ENCODE data around the gene EPX.

Gene EPX

GRCh38 chr17:58239987-58240386 lies 47.5 kb downstream of the EPX start:
- no peak for TF ChIP-seq JUND (IDR thresholded peaks at IDR 0.05; ENCODE audit: low read depth)
- DNase-seq (ENCODE audit: low read depth in 1 of 2, low spot score in 1 of 2), result no peak
- in situ Hi-C loops (cut with HindIII; ENCODE audit: low pct_unique_long_range_greater_than_20kb, low sequenced_read_pairs), result no loop called here

GRCh38 chr17:58242171-58242784 lies 49.8 kb downstream of the EPX start:
- no peak for DNase-seq (ENCODE audit: low read depth in 1 of 2, low spot score in 1 of 2)
- TF ChIP-seq JUND (IDR thresholded peaks at IDR 0.05; ENCODE audit: low read depth), result no peak
- in situ Hi-C loops (cut with HindIII; ENCODE audit: low pct_unique_long_range_greater_than_20kb, low sequenced_read_pairs), result no loop called here

GRCh38 chr17:58244963-58245362 lies 52.4 kb downstream of the EPX start:
- in situ Hi-C loops (cut with HindIII; ENCODE audit: low pct_unique_long_range_greater_than_20kb, low sequenced_read_pairs), result no loop called here
- DNase-seq (ENCODE audit: low read depth in 1 of 2, low spot score in 1 of 2), result no peak
- no peak for TF ChIP-seq JUND (IDR thresholded peaks at IDR 0.05; ENCODE audit: low read depth)

GRCh38 chr17:58245428-58246103 lies 53.0 kb downstream of the EPX start:
- no peak for TF ChIP-seq JUND (IDR thresholded peaks at IDR 0.05; ENCODE audit: low read depth)
- in situ Hi-C loops (cut with HindIII; ENCODE audit: low pct_unique_long_range_greater_than_20kb, low sequenced_read_pairs), result no loop called here
- no peak for DNase-seq (ENCODE audit: low read depth in 1 of 2, low spot score in 1 of 2)

- TF ChIP-seq JUND (IDR thresholded peaks at IDR 0.05; ENCODE audit: low read depth), result no peak
- in situ Hi-C loops (cut with HindIII; ENCODE audit: low pct_unique_long_range_greater_than_20kb, low sequenced_read_pairs), result no loop called here
- DNase-seq (ENCODE audit: low read depth in 1 of 2, low spot score in 1 of 2), result no peak
Observed at GRCh38 chr17:58246104-58246740, 53.7 kb downstream of the EPX start.

- in situ Hi-C loops (cut with HindIII; ENCODE audit: low pct_unique_long_range_greater_than_20kb, low sequenced_read_pairs), result no loop called here
Observed at GRCh38 chr17:58246781-58247180, 54.3 kb downstream of the EPX start.

GRCh38 chr17:58247511-58248363 lies 55.2 kb downstream of the EPX start:
- TF ChIP-seq JUND (IDR thresholded peaks at IDR 0.05; ENCODE audit: low read depth), result no peak
- in situ Hi-C loops (cut with HindIII; ENCODE audit: low pct_unique_long_range_greater_than_20kb, low sequenced_read_pairs), result no loop called here
- no peak for DNase-seq (ENCODE audit: low read depth in 1 of 2, low spot score in 1 of 2)

More at GRCh38 chr17:58246781-58247180, 54.3 kb downstream of the EPX start:
- no peak for DNase-seq (ENCODE audit: low read depth in 1 of 2, low spot score in 1 of 2)
- no peak for TF ChIP-seq JUND (IDR thresholded peaks at IDR 0.05; ENCODE audit: low read depth)

GRCh38 chr17:58248955-58249269 lies 56.4 kb downstream of the EPX start:
- in situ Hi-C loops (cut with HindIII; ENCODE audit: low pct_unique_long_range_greater_than_20kb, low sequenced_read_pairs), result no loop called here
- DNase-seq (ENCODE audit: low read depth in 1 of 2, low spot score in 1 of 2), result no peak
- TF ChIP-seq JUND (IDR thresholded peaks at IDR 0.05; ENCODE audit: low read depth), result no peak

GRCh38 chr17:58249270-58250133 lies 57.0 kb downstream of the EPX start:
- TF ChIP-seq JUND (IDR thresholded peaks at IDR 0.05; ENCODE audit: low read depth), result no peak
- DNase-seq (ENCODE audit: low read depth in 1 of 2, low spot score in 1 of 2), result peak; percentile 60 to 86
- in situ Hi-C loops (cut with HindIII; ENCODE audit: low pct_unique_long_range_greater_than_20kb, low sequenced_read_pairs), result no loop called here

GRCh38 chr17:58250344-58251011 lies 58.0 kb downstream of the EPX start:
- TF ChIP-seq JUND (IDR thresholded peaks at IDR 0.05; ENCODE audit: low read depth), result no peak
- DNase-seq (ENCODE audit: low read depth in 1 of 2, low spot score in 1 of 2), result no peak
- in situ Hi-C loops (cut with HindIII; ENCODE audit: low pct_unique_long_range_greater_than_20kb, low sequenced_read_pairs), result no loop called here

GRCh38 chr17:58252141-58252540 lies 59.6 kb downstream of the EPX start:
- TF ChIP-seq JUND (IDR thresholded peaks at IDR 0.05; ENCODE audit: low read depth), result no peak
- no peak for DNase-seq (ENCODE audit: low read depth in 1 of 2, low spot score in 1 of 2)
- in situ Hi-C loops (cut with HindIII; ENCODE audit: low pct_unique_long_range_greater_than_20kb, low sequenced_read_pairs), result no loop called here

All from T47D (cell line).